Loucy (cell line): ENCODE results near the gene LIPN.

Experiments
- EZH2phosphoT487 ChIP-seq: fragments of 200-600 bp; IDR thresholded peaks from 2 replicates; pipeline ENCODE4 v1.6.1; 2018; ENCODE audit warnings: antibody characterized with exemption, mild to moderate bottlenecking, moderate library complexity, borderline replicate concordance
- TF ChIP-seq, protein P1 (sequence below): fragments of 200-600 bp; sonication (generic); conservative IDR thresholded peaks from 2 replicates; pipeline ENCODE4 v1.5.1; 2014; ENCODE audit warnings: mild to moderate bottlenecking, antibody characterized with exemption, low read length

DNA sequence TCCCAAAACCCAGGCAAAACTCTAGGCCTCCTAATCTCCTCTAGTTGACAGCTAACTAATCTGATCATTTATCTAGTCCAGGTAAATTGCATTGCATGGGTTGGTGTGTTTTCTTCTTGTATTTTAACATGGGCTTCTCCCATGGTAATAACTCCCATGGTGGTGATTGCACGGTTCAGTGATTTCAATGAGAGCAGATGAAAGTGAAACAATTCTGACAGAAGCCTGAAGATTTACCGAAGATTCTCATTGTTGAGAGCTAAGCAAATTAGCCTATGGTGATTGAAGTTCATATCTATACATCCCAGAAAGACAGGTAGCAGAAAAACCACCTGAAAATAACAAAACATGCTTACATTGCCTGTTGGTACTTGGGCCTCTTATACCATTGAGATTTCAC, 26.6 kb upstream of the LIPN start:
- TF ChIP-seq, protein P1, sequence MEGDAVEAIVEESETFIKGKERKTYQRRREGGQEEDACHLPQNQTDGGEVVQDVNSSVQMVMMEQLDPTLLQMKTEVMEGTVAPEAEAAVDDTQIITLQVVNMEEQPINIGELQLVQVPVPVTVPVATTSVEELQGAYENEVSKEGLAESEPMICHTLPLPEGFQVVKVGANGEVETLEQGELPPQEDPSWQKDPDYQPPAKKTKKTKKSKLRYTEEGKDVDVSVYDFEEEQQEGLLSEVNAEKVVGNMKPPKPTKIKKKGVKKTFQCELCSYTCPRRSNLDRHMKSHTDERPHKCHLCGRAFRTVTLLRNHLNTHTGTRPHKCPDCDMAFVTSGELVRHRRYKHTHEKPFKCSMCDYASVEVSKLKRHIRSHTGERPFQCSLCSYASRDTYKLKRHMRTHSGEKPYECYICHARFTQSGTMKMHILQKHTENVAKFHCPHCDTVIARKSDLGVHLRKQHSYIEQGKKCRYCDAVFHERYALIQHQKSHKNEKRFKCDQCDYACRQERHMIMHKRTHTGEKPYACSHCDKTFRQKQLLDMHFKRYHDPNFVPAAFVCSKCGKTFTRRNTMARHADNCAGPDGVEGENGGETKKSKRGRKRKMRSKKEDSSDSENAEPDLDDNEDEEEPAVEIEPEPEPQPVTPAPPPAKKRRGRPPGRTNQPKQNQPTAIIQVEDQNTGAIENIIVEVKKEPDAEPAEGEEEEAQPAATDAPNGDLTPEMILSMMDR, result no peak
- no peak for TF ChIP-seq EZH2phosphoT487
